Measurements from ENCODE around the gene BAG3.

BAG3 gene

DNA sequence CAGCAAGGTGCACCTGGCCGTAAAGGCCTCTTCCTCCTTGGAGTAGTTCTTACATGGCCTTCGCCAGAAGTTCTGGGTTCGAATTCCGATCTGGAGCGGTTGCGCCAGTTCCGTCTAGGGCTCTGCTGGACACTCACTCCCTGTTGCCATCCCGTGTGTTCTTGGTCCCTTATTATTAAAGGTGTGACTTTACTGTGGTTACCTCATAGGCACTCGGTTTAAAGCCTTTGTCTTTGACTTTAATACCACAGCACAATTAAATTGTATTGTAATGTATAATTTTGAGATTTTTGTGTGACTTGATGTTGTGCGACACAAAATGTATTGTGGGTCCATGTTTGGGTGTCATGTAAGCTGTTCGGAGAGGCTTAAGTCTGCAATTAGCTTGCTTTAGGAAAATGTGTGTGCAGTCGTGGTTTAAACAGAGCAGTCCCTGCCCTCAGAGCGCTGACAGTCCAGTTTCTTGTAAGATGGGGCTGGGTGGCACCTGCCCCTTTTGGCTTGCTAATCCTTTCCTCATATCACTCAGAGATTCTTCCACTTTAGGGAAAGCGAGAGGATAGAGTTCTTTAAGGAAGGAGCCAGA lies 75.6 kb downstream of the BAG3 start:
- no peak for DNase-seq (ENCODE audit: low read depth)
- H3K4me3 ChIP-seq (ENCODE audit: low read depth, low read length), result peak overlapping the region; percentile 64
- TF ChIP-seq POLR2A (IDR thresholded peaks at IDR 0.05; ENCODE audit: extremely low read depth, insufficient read length) (no peak), MYC (IDR thresholded peaks at IDR 0.05; ENCODE audit: low read depth, low read length) (no peak), MAX (IDR thresholded peaks at IDR 0.05; ENCODE audit: low read depth, low read length) (no peak)
- TF ChIP-seq, protein P1, sequence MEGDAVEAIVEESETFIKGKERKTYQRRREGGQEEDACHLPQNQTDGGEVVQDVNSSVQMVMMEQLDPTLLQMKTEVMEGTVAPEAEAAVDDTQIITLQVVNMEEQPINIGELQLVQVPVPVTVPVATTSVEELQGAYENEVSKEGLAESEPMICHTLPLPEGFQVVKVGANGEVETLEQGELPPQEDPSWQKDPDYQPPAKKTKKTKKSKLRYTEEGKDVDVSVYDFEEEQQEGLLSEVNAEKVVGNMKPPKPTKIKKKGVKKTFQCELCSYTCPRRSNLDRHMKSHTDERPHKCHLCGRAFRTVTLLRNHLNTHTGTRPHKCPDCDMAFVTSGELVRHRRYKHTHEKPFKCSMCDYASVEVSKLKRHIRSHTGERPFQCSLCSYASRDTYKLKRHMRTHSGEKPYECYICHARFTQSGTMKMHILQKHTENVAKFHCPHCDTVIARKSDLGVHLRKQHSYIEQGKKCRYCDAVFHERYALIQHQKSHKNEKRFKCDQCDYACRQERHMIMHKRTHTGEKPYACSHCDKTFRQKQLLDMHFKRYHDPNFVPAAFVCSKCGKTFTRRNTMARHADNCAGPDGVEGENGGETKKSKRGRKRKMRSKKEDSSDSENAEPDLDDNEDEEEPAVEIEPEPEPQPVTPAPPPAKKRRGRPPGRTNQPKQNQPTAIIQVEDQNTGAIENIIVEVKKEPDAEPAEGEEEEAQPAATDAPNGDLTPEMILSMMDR (IDR thresholded peaks at IDR 0.05; ENCODE audit: low read depth, low read length), result no peak

All from NB4 (cell line).